AG10803 (cell line): ENCODE results near the gene ADGRB3.

Experiments
- DNase-seq: peaks from one replicate; pipeline ENCODE4 v3.0.0; 2010; ENCODE audit warnings: low read depth
- H3K4me3 ChIP-seq: 2 replicates; pipeline ENCODE4 v1.5.1; 2011; ENCODE audit warnings: mild to moderate bottlenecking, low read length, control low read depth
- TF ChIP-seq, protein P1 (sequence below): conservative IDR thresholded peaks from 2 replicates; pipeline ENCODE4 v1.5.1; 2011; ENCODE audit warnings: mild to moderate bottlenecking, low read length, control low read depth, inconsistent platforms

ADGRB3 gene

DNA sequence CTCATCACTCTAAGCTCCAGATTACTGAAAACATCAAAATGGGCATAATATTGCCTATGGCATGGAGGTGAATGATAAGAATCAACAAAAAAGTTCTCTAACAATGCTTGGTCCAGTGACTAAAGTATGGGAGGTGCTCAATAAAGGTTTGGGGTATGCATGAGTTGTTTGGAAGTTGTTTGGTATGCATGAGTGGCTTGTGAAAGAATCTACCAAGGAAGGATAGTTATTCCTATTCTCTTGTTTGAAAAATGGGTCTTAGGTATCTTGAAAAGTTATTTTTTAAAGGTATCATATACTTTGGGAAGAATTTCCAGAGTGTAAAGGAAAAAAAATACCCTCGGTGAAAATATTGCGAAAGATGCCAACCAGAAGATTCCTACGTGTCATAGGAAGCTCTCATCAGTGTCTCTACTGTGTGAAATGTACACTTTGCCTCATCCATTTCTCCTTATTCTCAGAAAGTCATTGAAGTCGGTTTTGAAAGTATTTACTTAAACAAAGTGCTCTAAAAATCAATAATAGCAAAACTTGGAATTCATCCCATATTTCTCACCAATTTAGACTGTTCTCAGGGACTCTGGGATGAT, 449.8 kb downstream of the ADGRB3 start:
- DNase-seq = no peak
- no peak overlapping the region for H3K4me3 ChIP-seq
- TF ChIP-seq, protein P1, sequence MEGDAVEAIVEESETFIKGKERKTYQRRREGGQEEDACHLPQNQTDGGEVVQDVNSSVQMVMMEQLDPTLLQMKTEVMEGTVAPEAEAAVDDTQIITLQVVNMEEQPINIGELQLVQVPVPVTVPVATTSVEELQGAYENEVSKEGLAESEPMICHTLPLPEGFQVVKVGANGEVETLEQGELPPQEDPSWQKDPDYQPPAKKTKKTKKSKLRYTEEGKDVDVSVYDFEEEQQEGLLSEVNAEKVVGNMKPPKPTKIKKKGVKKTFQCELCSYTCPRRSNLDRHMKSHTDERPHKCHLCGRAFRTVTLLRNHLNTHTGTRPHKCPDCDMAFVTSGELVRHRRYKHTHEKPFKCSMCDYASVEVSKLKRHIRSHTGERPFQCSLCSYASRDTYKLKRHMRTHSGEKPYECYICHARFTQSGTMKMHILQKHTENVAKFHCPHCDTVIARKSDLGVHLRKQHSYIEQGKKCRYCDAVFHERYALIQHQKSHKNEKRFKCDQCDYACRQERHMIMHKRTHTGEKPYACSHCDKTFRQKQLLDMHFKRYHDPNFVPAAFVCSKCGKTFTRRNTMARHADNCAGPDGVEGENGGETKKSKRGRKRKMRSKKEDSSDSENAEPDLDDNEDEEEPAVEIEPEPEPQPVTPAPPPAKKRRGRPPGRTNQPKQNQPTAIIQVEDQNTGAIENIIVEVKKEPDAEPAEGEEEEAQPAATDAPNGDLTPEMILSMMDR = no peak

DNA sequence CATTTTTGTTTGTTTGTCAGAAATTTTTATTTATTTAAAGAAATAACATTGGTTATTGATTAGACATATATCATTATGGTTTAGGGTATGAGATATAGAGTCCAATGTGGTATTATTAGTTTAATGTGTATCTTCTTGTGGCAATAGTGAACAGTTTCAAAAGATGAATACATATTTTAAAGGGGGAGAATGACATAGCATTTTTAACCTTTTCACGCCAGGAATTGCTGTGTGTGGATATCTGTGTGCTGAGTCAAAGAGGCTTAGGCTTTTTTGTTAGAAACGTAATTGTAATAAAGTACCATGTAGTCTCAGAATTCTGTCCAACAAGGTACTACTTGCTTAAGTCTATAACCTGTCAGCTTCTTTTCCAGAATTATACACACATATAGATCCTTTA, 451.6 kb downstream of the ADGRB3 start:
- TF ChIP-seq, protein P1 = no peak
- DNase-seq = no peak

DNA sequence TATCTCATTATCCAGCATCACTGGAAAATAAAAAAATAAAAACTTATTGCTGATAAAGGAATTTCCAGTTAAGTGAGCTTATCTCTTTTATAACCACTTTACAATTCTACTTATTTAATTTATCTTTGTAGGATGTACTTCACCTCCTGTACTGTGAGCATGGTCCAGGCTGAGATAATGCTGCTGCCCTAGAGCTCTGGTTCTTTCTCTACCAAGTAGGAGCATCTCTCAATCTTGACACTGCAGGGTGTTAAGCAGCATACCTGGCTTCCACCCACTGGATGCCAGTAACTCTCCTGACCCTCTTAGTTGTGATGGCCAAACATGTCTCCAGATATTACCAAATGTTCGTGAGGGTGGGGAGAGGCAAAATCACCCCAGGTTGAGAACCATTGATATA, 454.5 kb downstream of the ADGRB3 start:
- H3K4me3 ChIP-seq = no peak overlapping the region

More for the DNA sequence above, 451.6 kb downstream of the ADGRB3 start:
- H3K4me3 ChIP-seq = no peak overlapping the region

DNA sequence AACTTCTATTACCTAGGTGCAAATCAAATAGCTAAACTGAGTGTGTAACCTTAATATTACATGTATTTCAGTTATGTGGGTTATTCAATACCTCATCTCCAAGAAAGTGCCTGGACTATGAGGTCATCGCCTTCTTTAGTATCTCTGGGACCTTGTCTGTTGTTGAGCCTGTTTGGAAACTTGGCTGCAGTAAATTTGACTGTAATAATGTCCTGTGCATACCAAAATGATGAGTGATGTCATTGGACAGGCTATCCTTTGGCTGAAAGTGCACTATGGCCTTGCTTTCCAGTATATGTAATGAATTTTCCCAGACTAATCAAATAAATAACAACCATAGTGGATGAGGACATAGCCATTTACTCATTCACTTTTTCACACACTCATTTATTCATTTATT, 455.1 kb downstream of the ADGRB3 start:
- peak; percentile 75 for DNase-seq
- TF ChIP-seq, protein P1 = no peak
- H3K4me3 ChIP-seq = no peak overlapping the region

More for the DNA sequence above, 454.5 kb downstream of the ADGRB3 start:
- TF ChIP-seq, protein P1 = no peak
- DNase-seq = no peak

DNA sequence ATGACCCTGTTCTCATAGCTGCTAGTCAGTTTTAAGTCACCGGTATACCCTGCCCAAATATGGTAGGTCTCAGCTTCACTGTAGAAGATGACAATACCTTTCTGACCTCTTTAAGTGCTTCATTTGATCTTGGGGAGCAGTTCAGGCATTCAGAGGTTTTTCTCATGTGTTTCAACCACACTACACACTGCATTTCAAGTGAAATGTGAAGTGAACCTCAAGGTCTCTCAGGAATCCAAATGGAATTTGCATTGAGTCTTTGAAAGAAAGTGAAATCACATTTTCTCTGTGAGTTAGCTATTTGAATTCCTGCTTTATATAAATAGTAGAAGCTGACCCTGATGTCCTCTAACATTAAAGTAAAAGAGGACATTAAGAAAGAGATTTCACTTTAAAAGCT, 461.6 kb downstream of the ADGRB3 start:
- TF ChIP-seq, protein P1 = no peak

DNA sequence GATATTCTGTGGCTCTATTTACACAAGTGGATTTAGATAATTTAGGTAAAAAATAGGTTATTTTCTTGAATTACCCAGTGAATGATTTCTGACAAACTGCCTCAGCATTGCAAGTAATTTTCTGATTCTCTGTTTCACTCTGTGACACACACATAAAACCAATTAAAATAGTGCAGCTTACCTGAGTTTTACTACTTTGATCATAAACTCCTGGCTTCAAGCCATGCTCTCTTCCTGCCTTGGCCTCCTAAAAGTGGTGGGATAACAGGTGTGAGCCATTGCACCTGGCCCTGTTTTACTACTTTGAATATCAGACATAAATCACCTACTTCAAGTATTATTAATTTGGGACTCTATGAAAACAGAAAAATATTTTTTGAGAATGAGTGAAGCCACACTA, 462.9 kb downstream of the ADGRB3 start:
- TF ChIP-seq, protein P1 = no peak
- H3K4me3 ChIP-seq = no peak overlapping the region
- DNase-seq = no peak

More for the DNA sequence above, 461.6 kb downstream of the ADGRB3 start:
- no peak overlapping the region for H3K4me3 ChIP-seq
- DNase-seq = no peak

DNA sequence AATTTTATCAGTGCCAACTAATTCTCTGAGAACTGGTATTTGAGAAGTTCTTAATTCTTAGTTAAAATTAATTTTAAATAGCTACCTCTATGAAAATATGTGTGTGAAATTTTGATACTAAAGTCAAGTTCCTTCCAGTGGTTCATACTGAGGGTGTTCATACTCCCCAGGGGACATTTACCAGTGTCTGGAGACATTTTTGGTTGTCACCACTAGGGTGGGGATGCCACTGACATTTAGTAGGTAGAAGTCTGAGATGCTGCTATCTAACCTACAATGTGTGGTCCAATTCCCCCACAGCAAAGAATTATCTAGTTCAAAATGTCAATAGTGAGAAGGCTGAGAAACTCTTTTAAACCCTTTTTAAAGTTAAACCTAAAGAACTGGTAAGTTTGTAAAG, 463.8 kb downstream of the ADGRB3 start:
- TF ChIP-seq, protein P1 = no peak
- no peak for DNase-seq
- no peak overlapping the region for H3K4me3 ChIP-seq
